Bronchial epithelial cell (primary cell): Measurements from ENCODE around the gene SNAP29. TPM values are rescaled to one million over a fixed set of nuclear protein-coding genes. Genes with fewer than 3 reads are reported as not detected.

Experiments
- DNase-seq: peaks from one replicate; pipeline ENCODE4 v3.0.0-alpha.2; 2010; ENCODE audit warnings: low read depth
- FAIRE-seq: peaks from 2 replicates; lab custom pipeline; 2011; peaks lifted over from hg19 to GRCh38; lab: Jason Lieb, UNC
- H3K27me3 ChIP-seq: 2 replicates; pipeline ENCODE4 v1.5.1; 2011; ENCODE audit warnings: low read length; ENCODE audit not compliant: control insufficient read depth, insufficient read depth
- H3K36me3 ChIP-seq: 2 replicates; pipeline ENCODE4 v1.5.1; 2011; ENCODE audit warnings: low read length; ENCODE audit not compliant: control insufficient read depth, insufficient read depth
- H3K4me3 ChIP-seq: 2 replicates; pipeline ENCODE4 v1.5.1; 2011; ENCODE audit warnings: mild to moderate bottlenecking, low read depth, low read length, control low read depth
- CTCF ChIP-seq: IDR thresholded peaks from 2 replicates; pipeline ENCODE4 v1.5.1; 2011; ENCODE audit warnings: mild to moderate bottlenecking, moderate library complexity, low read length, control low read depth, inconsistent platforms; ENCODE audit not compliant: insufficient read depth, severe bottlenecking
- total RNA-seq: library from RNA; depleted of rRNA; stranded (reverse); fragments of >200 nt; gene quantifications from 2 replicates; pipeline ENCODE4 v1.2.1, GENCODE V29; 2014

SNAP29 gene
- total RNA-seq, 1 donor from 2014 or later: 3.7 TPM

- DNase-seq (no peak), FAIRE-seq (no peak)
- TF ChIP-seq CTCF: no peak
- Histone ChIP-seq H3K27me3 (no peaks in the 10 kb centered on the region), H3K36me3 (peaks cover 7% of the 10 kb centered on the region), H3K4me3 (no peak overlapping the region)
Measured at GRCh38 chr22:20866736-20867135, 7.9 kb downstream of the SNAP29 start.

- DNase-seq (no peak), FAIRE-seq (no peak)
- no peak overlapping the region for H3K4me3 ChIP-seq
- peaks cover 7% of the 10 kb centered on the region for H3K36me3 ChIP-seq
- H3K27me3 ChIP-seq: no peaks in the 10 kb centered on the region
- no peak for TF ChIP-seq CTCF
Measured at GRCh38 chr22:20867179-20868024, 8.6 kb downstream of the SNAP29 start.

- no peak for TF ChIP-seq CTCF
- Histone ChIP-seq H3K27me3 (no peaks in the 10 kb centered on the region), H3K4me3 (no peak overlapping the region), H3K36me3 (peaks cover 7% of the 10 kb centered on the region)
- FAIRE-seq (peak; percentile 23), DNase-seq (no peak)
Measured at GRCh38 chr22:20868025-20868962, 9.5 kb downstream of the SNAP29 start.

DNA sequence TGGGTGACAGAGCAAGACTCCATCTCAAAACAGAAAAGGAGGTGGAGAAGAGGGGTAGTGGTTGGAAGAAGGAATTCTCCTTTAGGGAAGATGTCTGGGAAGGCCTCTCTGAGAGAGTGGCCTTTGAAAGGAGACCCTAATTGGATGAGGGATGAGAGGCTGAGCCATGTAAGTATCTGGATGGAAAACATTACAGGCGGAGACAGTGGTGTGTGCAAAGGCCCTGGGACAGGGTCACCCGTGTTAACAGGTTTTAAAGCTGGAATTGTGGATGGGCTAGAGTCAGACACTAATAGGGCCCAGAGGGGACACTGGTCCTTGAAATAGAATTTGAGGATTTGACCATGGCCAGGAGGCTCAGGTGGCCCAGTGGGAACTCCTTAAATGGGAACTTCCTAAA lies 10.4 kb downstream of the SNAP29 start:
- no peaks in the 10 kb centered on the region for H3K27me3 ChIP-seq
- H3K36me3 ChIP-seq: peaks cover 6% of the 10 kb centered on the region
- DNase-seq (no peak), FAIRE-seq (no peak)
- no peak overlapping the region for H3K4me3 ChIP-seq
- TF ChIP-seq CTCF: no peak

- DNase-seq: no peak
- no peak for FAIRE-seq
- H3K4me3 ChIP-seq: no peak overlapping the region
- no peak for TF ChIP-seq CTCF
- no peaks in the 10 kb centered on the region for H3K27me3 ChIP-seq
- peaks cover 7% of the 10 kb centered on the region for H3K36me3 ChIP-seq
Measured at GRCh38 chr22:20873214-20873613, 14.4 kb downstream of the SNAP29 start.
